Endodermal cell (in vitro differentiated cells): ENCODE data around the gene UHRF1. TPM values are rescaled to one million over a fixed set of nuclear protein-coding genes. Genes with fewer than 3 reads are reported as not detected.

Source experiments
- DNase-seq: peaks from one replicate; pipeline ENCODE4 v3.0.0-alpha.2; 2017
- H3K27ac ChIP-seq: 2 replicates; pipeline ENCODE4 v1.5.1; 2013; ENCODE audit warnings: mild to moderate bottlenecking, low read depth, low read length, moderate library complexity
- H3K27me3 ChIP-seq: 2 replicates; pipeline ENCODE4 v1.6.1; 2013; ENCODE audit warnings: mild to moderate bottlenecking, low read length, moderate library complexity; ENCODE audit not compliant: insufficient read depth, control insufficient read depth, poor library complexity, severe bottlenecking
- H3K36me3 ChIP-seq: 2 replicates; pipeline ENCODE4 v1.7.0; 2013; ENCODE audit warnings: mild to moderate bottlenecking, low read length, moderate library complexity; ENCODE audit not compliant: control insufficient read depth, insufficient read depth
- H3K4me1 ChIP-seq: one replicate; pipeline ENCODE4 v1.7.0; 2013; ENCODE audit warnings: low read length; ENCODE audit not compliant: control insufficient read depth, insufficient read depth
- H3K4me3 ChIP-seq: 2 replicates; pipeline ENCODE4 v1.5.1; 2013; ENCODE audit warnings: mild to moderate bottlenecking, low read length, moderate library complexity
- H3K9ac ChIP-seq: 2 replicates; pipeline ENCODE4 v1.6.1; 2013; ENCODE audit warnings: mild to moderate bottlenecking, low read length, moderate library complexity; ENCODE audit not compliant: poor library complexity, severe bottlenecking; ENCODE audit errors: extremely low read depth
- H3K9me3 ChIP-seq: 2 replicates; pipeline ENCODE4 v1.6.1; 2013; ENCODE audit warnings: mild to moderate bottlenecking, low read length, moderate library complexity; ENCODE audit not compliant: control insufficient read depth
- H3K27ac Mint-ChIP-seq: 2 replicates; pipeline ENCODE4 v1.8.0; 2020; ENCODE audit warnings: mixed read lengths
- H3K27me3 Mint-ChIP-seq: 2 replicates; pipeline ENCODE4 v1.8.0; 2021; ENCODE audit warnings: mild to moderate bottlenecking, mixed read lengths; ENCODE audit not compliant: insufficient read depth
- H3K36me3 Mint-ChIP-seq: 2 replicates; pipeline ENCODE4 v1.8.0; 2020; ENCODE audit warnings: low read depth, mixed read lengths
- H3K4me1 Mint-ChIP-seq: 2 replicates; pipeline ENCODE4 v1.8.0; 2020; ENCODE audit warnings: mixed read lengths
- H3K4me3 Mint-ChIP-seq: 2 replicates; pipeline ENCODE4 v1.8.0; 2020; ENCODE audit warnings: mild to moderate bottlenecking, moderate library complexity, mixed read lengths
- H3K9me3 Mint-ChIP-seq: 2 replicates; pipeline ENCODE4 v1.8.0; 2020; ENCODE audit warnings: mild to moderate bottlenecking, mixed read lengths
- CTCF ChIP-seq: fragments of 200-600 bp; sonication (generic); conservative IDR thresholded peaks from 2 replicates; pipeline ENCODE4 v1.5.0; 2021; ENCODE audit warnings: antibody characterized with exemption, mild to moderate bottlenecking
- WGBS, 2 experiments: methylation state at CpG; one replicate each; pipeline versions ENCODE4 v1.1.5 to v1.1.7; 2013; ENCODE audit warnings: missing lambda C conversion rate in 2 of 2, mixed read lengths in 1 of 2; ENCODE audit not compliant: insufficient coverage in 1 of 2, insufficient read length in 1 of 2; 5-methylcytosine and 5-hydroxymethylcytosine counted together
- total RNA-seq, 2 donors: library from RNA; stranded (reverse); fragmentation: NEBNext Ultra II Directional in 1 of 2; extraction: Animal tissue kit (Norgen Biotek cat#: 25700) in 1 of 2; gene quantifications; 2 replicates in 1 of 2; 3 replicates in 1 of 2; pipeline ENCODE4 v1.2.1, GENCODE V29; 2021

Gene UHRF1
- total RNA-seq, 2 donors from 2014 or later: 54.6 to 59.4 TPM

- peaks cover 5% of the 10 kb centered on the region for H3K9me3 ChIP-seq
- TF ChIP-seq CTCF: no peak
- H3K36me3 ChIP-seq: no peaks in the 10 kb centered on the region
- Mint-ChIP-seq H3K36me3 (peaks cover 20% of the 10 kb centered on the region), H3K4me1 (peaks cover 5% of the 10 kb centered on the region), H3K4me3 (no peak overlapping the region), H3K27me3 (no peaks in the 10 kb centered on the region), H3K27ac (no peak overlapping the region), H3K9me3 (peaks cover 13% of the 10 kb centered on the region)
- no peak overlapping the region for H3K9ac ChIP-seq
- H3K4me1 ChIP-seq: no peaks in the 10 kb centered on the region
- no peaks in the 10 kb centered on the region for H3K27me3 ChIP-seq
- 92 to 95% methylated on average over 17 to 18 of the region's 18 CpGs for WGBS, 2 experiments
- no peak for DNase-seq
- no peak overlapping the region for H3K4me3 ChIP-seq
- H3K27ac ChIP-seq: peak overlapping the region; percentile 22
Measured at GRCh38 chr19:5003781-5004180, 94.5 kb downstream of the UHRF1 start.

- no peak overlapping the region for H3K4me3 ChIP-seq
- Mint-ChIP-seq H3K4me1 (peaks cover 5% of the 10 kb centered on the region), H3K4me3 (no peak overlapping the region), H3K36me3 (peaks cover 22% of the 10 kb centered on the region), H3K9me3 (peaks cover 13% of the 10 kb centered on the region), H3K27ac (no peak overlapping the region), H3K27me3 (no peaks in the 10 kb centered on the region)
- H3K9me3 ChIP-seq: peaks cover 5% of the 10 kb centered on the region
- no peak for TF ChIP-seq CTCF
- H3K27me3 ChIP-seq: no peaks in the 10 kb centered on the region
- H3K4me1 ChIP-seq: no peaks in the 10 kb centered on the region
- H3K9ac ChIP-seq: no peak overlapping the region
- no peak for DNase-seq
- no peak overlapping the region for H3K27ac ChIP-seq
- H3K36me3 ChIP-seq: no peaks in the 10 kb centered on the region
- 94 to 100% methylated on average over 3 to 5 of the region's 5 CpGs for WGBS, 2 experiments
Measured at GRCh38 chr19:5005096-5005495, 95.8 kb downstream of the UHRF1 start.

DNA sequence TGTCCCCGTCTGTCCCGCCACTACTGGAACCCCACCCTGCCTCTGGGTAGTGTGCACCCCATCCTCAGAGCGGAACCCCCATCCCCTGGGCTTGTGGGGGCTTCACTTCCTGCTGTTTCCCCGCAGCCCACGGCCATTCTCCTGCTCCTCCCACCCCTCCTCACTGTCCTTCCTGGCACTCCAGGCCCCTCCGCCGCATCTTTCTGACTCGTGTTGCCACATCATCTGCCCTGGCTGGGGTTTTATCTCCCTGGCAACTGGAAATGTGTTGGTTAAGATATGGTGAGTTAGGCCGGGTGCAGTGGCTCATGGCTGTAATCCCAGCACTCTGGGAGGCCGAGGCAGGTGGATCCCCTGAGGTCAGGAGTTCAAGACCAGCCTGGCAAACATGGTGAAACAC is 96.9 kb downstream of the UHRF1 start:
- TF ChIP-seq CTCF: no peak
- Histone ChIP-seq H3K27me3 (no peaks in the 10 kb centered on the region), H3K9me3 (peaks cover 5% of the 10 kb centered on the region), H3K27ac (no peak overlapping the region), H3K9ac (no peak overlapping the region), H3K4me1 (no peaks in the 10 kb centered on the region), H3K36me3 (no peaks in the 10 kb centered on the region), H3K4me3 (no peak overlapping the region)
- H3K27me3 Mint-ChIP-seq: no peaks in the 10 kb centered on the region
- H3K9me3 Mint-ChIP-seq: peaks cover 13% of the 10 kb centered on the region
- peaks cover 22% of the 10 kb centered on the region for H3K36me3 Mint-ChIP-seq
- 85 to 87% methylated on average over 5 to 10 of the region's 10 CpGs for WGBS, 2 experiments
- no peak for DNase-seq
- no peak overlapping the region for H3K4me3 Mint-ChIP-seq
- peaks cover 5% of the 10 kb centered on the region for H3K4me1 Mint-ChIP-seq
- H3K27ac Mint-ChIP-seq: no peak overlapping the region
